Measurements from ENCODE around the gene ADAMTS15. TPM values are rescaled to one million over a fixed set of nuclear protein-coding genes. Genes with fewer than 3 reads are reported as not detected.
A peak's percentile ranks its signal among the peaks of the same experiment; 100 is the strongest.

The ADAMTS15 gene
- total RNA-seq, 2 donors from 2014 or later = 0.59 to 1.5 TPM

GRCh38 chr11:130418210-130418609, 30.2 kb upstream of the ADAMTS15 start:
- H3K27me3 ChIP-seq (replicated peaks; ENCODE audit: insufficient read depth) = no peaks in the 10 kb centered on the region
- no peaks in the 10 kb centered on the region for H3K4me1 ChIP-seq (replicated peaks)
- intact Hi-C loops (cut with DNase I) = no loop called here
- peak overlapping the region; percentile 31 to 53 for H3K27ac ChIP-seq
- WGBS = 67% methylated on average over 5 of the region's 5 CpGs
- no peak for DNase-seq (ENCODE audit: low spot score)
- no peak for TF ChIP-seq POLR2A (IDR thresholded peaks at IDR 0.05)
- no peak for TF ChIP-seq POLR2AphosphoS5 (IDR thresholded peaks at IDR 0.05)
- no peak for TF ChIP-seq CTCF (IDR thresholded peaks at IDR 0.05)
- H3K4me3 ChIP-seq = no peak overlapping the region
- H3K36me3 ChIP-seq = no peaks in the 10 kb centered on the region
- no peaks in the 10 kb centered on the region for H3K9me3 ChIP-seq

GRCh38 chr11:130418756-130419155, 29.7 kb upstream of the ADAMTS15 start:
- WGBS = 56% methylated on average over 12 of the region's 12 CpGs
- H3K9me3 ChIP-seq = no peaks in the 10 kb centered on the region
- TF ChIP-seq POLR2AphosphoS5 (IDR thresholded peaks at IDR 0.05) (peak; percentile 46), POLR2A (IDR thresholded peaks at IDR 0.05) (no peak), CTCF (IDR thresholded peaks at IDR 0.05) (no peak)
- no peaks in the 10 kb centered on the region for H3K36me3 ChIP-seq
- no peaks in the 10 kb centered on the region for H3K4me1 ChIP-seq (replicated peaks)
- no peaks in the 10 kb centered on the region for H3K27me3 ChIP-seq (replicated peaks; ENCODE audit: insufficient read depth)
- peak overlapping the region; percentile 34 to 53 for H3K27ac ChIP-seq
- intact Hi-C loops (cut with DNase I) = no loop called here
- no peak overlapping the region for H3K4me3 ChIP-seq
- no peak for DNase-seq (ENCODE audit: low spot score)

- intact Hi-C loops (cut with DNase I) = loop anchor here (5.0 kb wide), 1 partner anchor 103 kb away; no protein-coding TSS in a partner anchor
Measured at GRCh38 chr11:130420478-130421198, 27.8 kb upstream of the ADAMTS15 start.

GRCh38 chr11:130421199-130421585, 27.3 kb upstream of the ADAMTS15 start:
- TF ChIP-seq POLR2A (IDR thresholded peaks at IDR 0.05) = no peak
- TF ChIP-seq CTCF (IDR thresholded peaks at IDR 0.05) = no peak
- TF ChIP-seq POLR2AphosphoS5 (IDR thresholded peaks at IDR 0.05) = no peak
- H3K4me1 ChIP-seq (replicated peaks) = no peaks in the 10 kb centered on the region
- no peak overlapping the region for H3K4me3 ChIP-seq
- H3K36me3 ChIP-seq = no peaks in the 10 kb centered on the region
- intact Hi-C loops (cut with DNase I) = loop anchor here (5.0 kb wide), 1 partner anchor 104 kb away; no protein-coding TSS in a partner anchor
- 82% methylated on average over 7 of the region's 7 CpGs for WGBS
- H3K27me3 ChIP-seq (replicated peaks; ENCODE audit: insufficient read depth) = peaks cover 5% of the 10 kb centered on the region
- H3K9me3 ChIP-seq = no peaks in the 10 kb centered on the region
- peak overlapping the region in 1 of 2 donors; percentile 29 for H3K27ac ChIP-seq
- no peak for DNase-seq (ENCODE audit: low spot score)

More at GRCh38 chr11:130420478-130421198, 27.8 kb upstream of the ADAMTS15 start:
- Histone ChIP-seq H3K4me1 (replicated peaks) (no peaks in the 10 kb centered on the region), H3K9me3 (no peaks in the 10 kb centered on the region), H3K36me3 (no peaks in the 10 kb centered on the region), H3K27ac (peak overlapping the region; percentile 29 to 34), H3K4me3 (no peak overlapping the region), H3K27me3 (replicated peaks; ENCODE audit: insufficient read depth) (peaks cover 1% of the 10 kb centered on the region)
- no peak for DNase-seq (ENCODE audit: low spot score)
- WGBS = 57% methylated on average over 14 of the region's 14 CpGs
- TF ChIP-seq POLR2A (IDR thresholded peaks at IDR 0.05) (no peak), POLR2AphosphoS5 (IDR thresholded peaks at IDR 0.05) (no peak), CTCF (IDR thresholded peaks at IDR 0.05) (no peak)

- TF ChIP-seq CTCF (IDR thresholded peaks at IDR 0.05) (no peak), POLR2A (IDR thresholded peaks at IDR 0.05) (no peak), POLR2AphosphoS5 (IDR thresholded peaks at IDR 0.05) (no peak)
- H3K4me3 ChIP-seq = no peak overlapping the region
- intact Hi-C loops (cut with DNase I) = loop anchor here (5.0 kb wide), 1 partner anchor 104 kb away; no protein-coding TSS in a partner anchor
- peaks cover 5% of the 10 kb centered on the region for H3K27me3 ChIP-seq (replicated peaks; ENCODE audit: insufficient read depth)
- no peak overlapping the region for H3K27ac ChIP-seq
- 84% methylated on average over 8 of the region's 8 CpGs for WGBS
- H3K9me3 ChIP-seq = no peaks in the 10 kb centered on the region
- DNase-seq (ENCODE audit: low spot score) = no peak
- H3K36me3 ChIP-seq = no peaks in the 10 kb centered on the region
- no peaks in the 10 kb centered on the region for H3K4me1 ChIP-seq (replicated peaks)
Measured at GRCh38 chr11:130421697-130422096, 26.7 kb upstream of the ADAMTS15 start.
